ENCODE data around the gene SVEP1. TPM values are rescaled to one million over a fixed set of nuclear protein-coding genes. Genes with fewer than 3 reads are reported as not detected.

Gene SVEP1
- total RNA-seq, 2 experiments from 2014 or later = not detected

DNA sequence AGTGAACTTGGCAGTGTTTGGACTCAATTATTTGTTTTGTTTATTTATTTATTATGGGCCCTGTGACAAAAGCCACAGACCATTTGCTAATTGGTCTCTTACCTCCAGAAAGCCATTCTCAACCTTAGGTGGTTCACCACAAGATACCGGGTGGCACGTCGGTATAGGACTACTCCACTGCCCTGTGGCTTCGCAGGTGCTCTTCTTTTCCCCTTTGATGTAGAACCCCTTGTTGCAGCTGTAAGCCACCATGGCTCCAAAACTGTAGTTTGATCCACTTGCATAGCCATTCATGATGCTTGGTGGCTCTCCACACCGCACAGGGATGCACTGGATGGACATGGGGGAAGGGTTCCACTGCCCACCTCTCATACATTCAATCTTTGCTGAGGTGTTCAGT is 168.6 kb downstream of the SVEP1 start:
- Histone ChIP-seq H3K79me2 (ENCODE audit: insufficient read depth, low read depth, low read length) (no peaks in the 10 kb centered on the region), H3K27ac (ENCODE audit: low read depth, low read length, poor library complexity, severe bottlenecking) (no peak overlapping the region), H3K9me3 (ENCODE audit: low read length) (no peaks in the 10 kb centered on the region), H3K4me2 (ENCODE audit: low read length) (no peak overlapping the region), H4K20me1 (ENCODE audit: insufficient read depth, low read length) (no peaks in the 10 kb centered on the region), H3K4me3 (ENCODE audit: low read depth, low read length, poor library complexity, severe bottlenecking) (no peak overlapping the region), H3K36me3 (ENCODE audit: insufficient read depth, low read length) (no peaks in the 10 kb centered on the region), H3K9me2 (ENCODE audit: insufficient read depth, low read length) (no peaks in the 10 kb centered on the region), H2AFZ (ENCODE audit: low read length) (no peak overlapping the region), H3K4me1 (ENCODE audit: insufficient read depth, low read length, poor library complexity, severe bottlenecking) (no peaks in the 10 kb centered on the region)
- TF ChIP-seq EZH2phosphoT487 (IDR thresholded peaks at IDR 0.05; ENCODE audit: borderline replicate concordance, low read depth, low read length) = no peak
- TF ChIP-seq, protein P1, sequence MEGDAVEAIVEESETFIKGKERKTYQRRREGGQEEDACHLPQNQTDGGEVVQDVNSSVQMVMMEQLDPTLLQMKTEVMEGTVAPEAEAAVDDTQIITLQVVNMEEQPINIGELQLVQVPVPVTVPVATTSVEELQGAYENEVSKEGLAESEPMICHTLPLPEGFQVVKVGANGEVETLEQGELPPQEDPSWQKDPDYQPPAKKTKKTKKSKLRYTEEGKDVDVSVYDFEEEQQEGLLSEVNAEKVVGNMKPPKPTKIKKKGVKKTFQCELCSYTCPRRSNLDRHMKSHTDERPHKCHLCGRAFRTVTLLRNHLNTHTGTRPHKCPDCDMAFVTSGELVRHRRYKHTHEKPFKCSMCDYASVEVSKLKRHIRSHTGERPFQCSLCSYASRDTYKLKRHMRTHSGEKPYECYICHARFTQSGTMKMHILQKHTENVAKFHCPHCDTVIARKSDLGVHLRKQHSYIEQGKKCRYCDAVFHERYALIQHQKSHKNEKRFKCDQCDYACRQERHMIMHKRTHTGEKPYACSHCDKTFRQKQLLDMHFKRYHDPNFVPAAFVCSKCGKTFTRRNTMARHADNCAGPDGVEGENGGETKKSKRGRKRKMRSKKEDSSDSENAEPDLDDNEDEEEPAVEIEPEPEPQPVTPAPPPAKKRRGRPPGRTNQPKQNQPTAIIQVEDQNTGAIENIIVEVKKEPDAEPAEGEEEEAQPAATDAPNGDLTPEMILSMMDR (conservative IDR thresholded peaks at IDR 0.05; ENCODE audit: low read length) = no peak
- BruUV-seq (replicated peaks) = no TSS peak
- DNase-seq (ENCODE audit: low spot score) = no peak
- intact Hi-C loops (cut with micrococcal nuclease; ENCODE audit: unreplicated experiment) = no loop called here
- ChIA-PET CTCF (ENCODE audit: unreplicated experiment) (no interaction called here), POLR2A (no interaction called here)

DNA sequence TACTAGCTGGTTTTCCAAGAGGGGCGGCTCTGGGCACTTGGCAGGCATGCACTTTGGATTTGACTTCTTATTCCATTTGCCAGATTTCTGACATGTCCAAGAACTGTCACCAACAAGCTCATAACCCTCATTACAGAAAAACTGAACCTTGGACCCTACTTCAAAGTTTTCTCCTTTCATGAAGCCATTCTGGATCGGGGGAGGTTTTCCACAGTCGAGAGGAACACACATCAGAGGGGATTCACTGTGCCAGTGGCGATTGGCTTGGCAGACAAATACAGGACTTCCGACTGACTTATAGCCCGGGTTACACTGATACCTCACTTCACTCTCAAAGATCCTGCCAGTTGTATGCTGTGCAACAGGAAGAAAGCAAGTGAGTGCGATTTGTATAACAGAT is 170.9 kb downstream of the SVEP1 start:
- no peak for DNase-seq (ENCODE audit: low spot score)
- no peak for TF ChIP-seq EZH2phosphoT487 (IDR thresholded peaks at IDR 0.05; ENCODE audit: borderline replicate concordance, low read depth, low read length)
- TF ChIP-seq, protein P1 (conservative IDR thresholded peaks at IDR 0.05; ENCODE audit: low read length) = no peak
- POLR2A ChIA-PET = interaction anchor here (0.6 kb wide), 1 partner anchor 301 kb away, joined by 4 read pairs; no protein-coding TSS in a partner anchor
- Histone ChIP-seq H4K20me1 (ENCODE audit: insufficient read depth, low read length) (no peaks in the 10 kb centered on the region), H3K4me1 (ENCODE audit: insufficient read depth, low read length, poor library complexity, severe bottlenecking) (no peaks in the 10 kb centered on the region), H3K79me2 (ENCODE audit: insufficient read depth, low read depth, low read length) (no peaks in the 10 kb centered on the region), H3K4me2 (ENCODE audit: low read length) (no peak overlapping the region), H3K4me3 (ENCODE audit: low read depth, low read length, poor library complexity, severe bottlenecking) (no peak overlapping the region), H3K9me3 (ENCODE audit: low read length) (no peaks in the 10 kb centered on the region), H3K36me3 (ENCODE audit: insufficient read depth, low read length) (no peaks in the 10 kb centered on the region), H3K9me2 (ENCODE audit: insufficient read depth, low read length) (no peaks in the 10 kb centered on the region), H3K27ac (ENCODE audit: low read depth, low read length, poor library complexity, severe bottlenecking) (no peak overlapping the region), H2AFZ (ENCODE audit: low read length) (no peak overlapping the region)
- CTCF ChIA-PET (ENCODE audit: unreplicated experiment) = no interaction called here
- no TSS peak for BruUV-seq (replicated peaks)
- intact Hi-C loops (cut with micrococcal nuclease; ENCODE audit: unreplicated experiment) = no loop called here

DNA sequence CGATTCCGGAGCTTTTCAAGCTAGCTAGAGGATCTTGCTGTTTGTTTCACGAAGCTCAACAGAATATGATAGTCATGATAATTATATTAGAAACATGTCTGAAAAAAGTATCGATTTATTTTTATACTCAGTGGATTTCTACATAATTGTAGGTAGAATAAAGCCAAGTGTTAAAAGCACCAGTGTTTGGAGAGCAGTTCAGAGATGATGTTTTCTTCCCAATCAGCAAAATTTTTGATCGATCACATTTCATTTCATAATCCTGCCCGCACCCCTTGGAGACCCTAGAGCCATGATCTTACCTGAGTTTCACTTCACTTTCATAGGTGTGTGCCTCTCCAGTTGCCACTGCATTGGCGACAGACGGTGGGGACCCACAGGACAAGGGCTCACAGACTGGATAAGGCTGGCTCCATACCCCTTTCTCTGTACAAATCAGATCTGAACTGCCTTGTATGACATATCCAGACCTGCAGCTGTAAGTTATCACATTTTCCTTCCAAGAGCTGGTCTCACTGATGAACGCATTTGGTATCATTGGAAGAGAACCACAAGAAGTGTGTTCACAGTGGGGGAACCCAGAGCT is 173.6 kb downstream of the SVEP1 start:
- Histone ChIP-seq H3K79me2 (ENCODE audit: insufficient read depth, low read depth, low read length) (no peaks in the 10 kb centered on the region), H3K4me1 (ENCODE audit: insufficient read depth, low read length, poor library complexity, severe bottlenecking) (no peaks in the 10 kb centered on the region), H3K36me3 (ENCODE audit: insufficient read depth, low read length) (no peaks in the 10 kb centered on the region), H3K4me2 (ENCODE audit: low read length) (no peak overlapping the region), H3K9me2 (ENCODE audit: insufficient read depth, low read length) (no peaks in the 10 kb centered on the region), H3K4me3 (ENCODE audit: low read depth, low read length, poor library complexity, severe bottlenecking) (no peak overlapping the region), H3K27ac (ENCODE audit: low read depth, low read length, poor library complexity, severe bottlenecking) (no peak overlapping the region), H4K20me1 (ENCODE audit: insufficient read depth, low read length) (no peaks in the 10 kb centered on the region), H3K9me3 (ENCODE audit: low read length) (no peaks in the 10 kb centered on the region), H2AFZ (ENCODE audit: low read length) (no peak overlapping the region)
- ChIA-PET POLR2A (no interaction called here), CTCF (ENCODE audit: unreplicated experiment) (no interaction called here)
- no TSS peak for BruUV-seq (replicated peaks)
- TF ChIP-seq, protein P1 (conservative IDR thresholded peaks at IDR 0.05; ENCODE audit: low read length) = no peak
- TF ChIP-seq EZH2phosphoT487 (IDR thresholded peaks at IDR 0.05; ENCODE audit: borderline replicate concordance, low read depth, low read length) = no peak
- intact Hi-C loops (cut with micrococcal nuclease; ENCODE audit: unreplicated experiment) = no loop called here
- no peak for DNase-seq (ENCODE audit: low spot score)
